GM12875 (cell line): ENCODE measurements around the gene ATP6V0B.

Experiments used
- H3K4me3 ChIP-seq: one replicate; pipeline ENCODE4 v1.5.1; 2011; ENCODE audit warnings: low read depth, low read length, control low read depth
- TF ChIP-seq, protein P1 (sequence below): IDR thresholded peaks from 2 replicates; pipeline ENCODE4 v1.5.1; 2011; ENCODE audit warnings: low read depth, mild to moderate bottlenecking, control low read depth, inconsistent platforms, low read length, moderate library complexity, borderline replicate concordance; ENCODE audit not compliant: insufficient read depth

The ATP6V0B gene

GRCh38 chr1:43938383-43938782 lies 36.4 kb upstream of the ATP6V0B start:
- H3K4me3 ChIP-seq: no peak overlapping the region
- TF ChIP-seq, protein P1, sequence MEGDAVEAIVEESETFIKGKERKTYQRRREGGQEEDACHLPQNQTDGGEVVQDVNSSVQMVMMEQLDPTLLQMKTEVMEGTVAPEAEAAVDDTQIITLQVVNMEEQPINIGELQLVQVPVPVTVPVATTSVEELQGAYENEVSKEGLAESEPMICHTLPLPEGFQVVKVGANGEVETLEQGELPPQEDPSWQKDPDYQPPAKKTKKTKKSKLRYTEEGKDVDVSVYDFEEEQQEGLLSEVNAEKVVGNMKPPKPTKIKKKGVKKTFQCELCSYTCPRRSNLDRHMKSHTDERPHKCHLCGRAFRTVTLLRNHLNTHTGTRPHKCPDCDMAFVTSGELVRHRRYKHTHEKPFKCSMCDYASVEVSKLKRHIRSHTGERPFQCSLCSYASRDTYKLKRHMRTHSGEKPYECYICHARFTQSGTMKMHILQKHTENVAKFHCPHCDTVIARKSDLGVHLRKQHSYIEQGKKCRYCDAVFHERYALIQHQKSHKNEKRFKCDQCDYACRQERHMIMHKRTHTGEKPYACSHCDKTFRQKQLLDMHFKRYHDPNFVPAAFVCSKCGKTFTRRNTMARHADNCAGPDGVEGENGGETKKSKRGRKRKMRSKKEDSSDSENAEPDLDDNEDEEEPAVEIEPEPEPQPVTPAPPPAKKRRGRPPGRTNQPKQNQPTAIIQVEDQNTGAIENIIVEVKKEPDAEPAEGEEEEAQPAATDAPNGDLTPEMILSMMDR: no peak

GRCh38 chr1:43938892-43939587 lies 35.7 kb upstream of the ATP6V0B start:
- TF ChIP-seq, protein P1: no peak
- no peak overlapping the region for H3K4me3 ChIP-seq

- no peak overlapping the region for H3K4me3 ChIP-seq
- TF ChIP-seq, protein P1: no peak
These were observed 32.3 kb upstream of the ATP6V0B start for GRCh38 chr1:43942411-43942810.

DNA sequence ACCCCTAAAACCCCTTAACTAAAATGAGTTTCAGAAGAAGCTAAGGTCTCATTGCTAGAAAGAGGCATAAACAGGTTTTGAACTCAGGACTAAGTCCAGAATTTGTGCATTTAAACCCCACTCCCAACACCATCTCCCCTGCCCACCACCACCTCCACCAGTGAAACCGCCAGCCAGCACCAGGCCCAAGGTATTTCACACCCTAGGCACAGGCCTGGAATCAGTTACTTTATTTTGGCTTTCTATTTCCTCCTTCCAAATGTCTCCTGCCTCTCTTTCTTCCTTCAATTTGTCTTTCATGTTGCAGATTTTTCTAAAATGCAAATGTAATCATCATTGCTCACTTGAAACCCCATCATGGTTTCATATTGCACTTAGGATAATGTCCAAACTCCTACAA lies 29.9 kb upstream of the ATP6V0B start:
- no peak overlapping the region for H3K4me3 ChIP-seq
- TF ChIP-seq, protein P1: no peak

DNA sequence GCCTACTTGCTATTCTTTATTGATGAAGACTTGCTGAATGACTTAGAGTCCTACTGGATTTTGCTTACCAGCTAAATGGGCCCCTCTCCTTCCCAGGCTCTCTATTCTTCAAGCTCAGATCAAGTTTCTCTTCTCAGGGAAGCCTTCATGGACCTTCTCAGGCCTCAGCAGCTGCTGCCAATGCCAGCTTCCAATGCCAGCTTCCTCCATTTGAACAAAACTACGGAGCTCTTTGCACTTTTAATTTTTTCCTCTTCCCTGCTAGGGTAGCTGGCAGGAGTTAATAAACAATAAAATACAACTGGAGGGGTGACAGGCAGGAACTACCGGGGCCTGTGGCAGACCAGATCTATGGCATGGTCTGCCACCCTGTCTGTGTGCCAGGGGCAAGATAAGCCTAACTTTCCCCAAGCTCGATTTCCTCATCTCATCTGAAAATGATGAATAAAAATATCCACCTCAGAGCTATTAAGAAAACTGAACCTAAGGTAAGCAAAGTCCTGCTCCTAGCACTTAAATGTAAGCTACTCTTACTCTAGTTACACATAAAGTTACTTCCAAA lies 29.0 kb upstream of the ATP6V0B start:
- peak overlapping the region; percentile 95 for H3K4me3 ChIP-seq
- TF ChIP-seq, protein P1: no peak

- TF ChIP-seq, protein P1: peak; percentile 86
- peak within 1 kb of the TSS; percentile 95 for H3K4me3 ChIP-seq
These were observed 28.3 kb upstream of the ATP6V0B start, which contains the start of gene IPO13 for GRCh38 chr1:43946236-43947060. Gene IPO13 (plus strand): TSS chr1:43946950. CDS start chr1:43947601, 651 bp downstream.
